ENCODE results near the gene CDK10.

- TF ChIP-seq CTCF (conservative IDR thresholded peaks at IDR 0.05) (no peak), EZH2 (IDR thresholded peaks at IDR 0.05; ENCODE audit: low read depth) (no peak)
Measured at GRCh38 chr16:89722392-89723278, 36.1 kb downstream of the CDK10 start.

Data from PC-9 (cell line).